WTC11 (cell line): ENCODE data around the gene USP22.

Experiments used
- CTCF ChIP-seq: fragments of 200-600 bp; IDR thresholded peaks from 2 replicates; pipeline ENCODE4 v1.8.0; 2022; ENCODE audit warnings: antibody characterized with exemption
- FOXP4 ChIP-seq: sonication (generic); formaldehyde crosslinking; IDR thresholded peaks from 2 replicates; pipeline ENCODE4 v1.8.0; 2022; ENCODE audit warnings: mild to moderate bottlenecking, missing genetic modification reagents
- JUN ChIP-seq: sonication (generic); formaldehyde crosslinking; IDR thresholded peaks from 2 replicates; pipeline ENCODE4 v1.8.0; 2023; ENCODE audit warnings: mild to moderate bottlenecking, missing genetic modification reagents
- MAX ChIP-seq: sonication (generic); formaldehyde crosslinking; IDR thresholded peaks from 2 replicates; pipeline ENCODE4 v1.8.0; 2022; ENCODE audit warnings: mild to moderate bottlenecking, missing genetic modification reagents
- RELA ChIP-seq: sonication (generic); formaldehyde crosslinking; IDR thresholded peaks from 2 replicates; pipeline ENCODE4 v1.8.1; 2022; ENCODE audit warnings: missing genetic modification reagents, mild to moderate bottlenecking, borderline replicate concordance
- SMAD4 ChIP-seq: sonication (generic); formaldehyde crosslinking; IDR thresholded peaks from 2 replicates; pipeline ENCODE4 v1.8.0; 2022; ENCODE audit warnings: mild to moderate bottlenecking, missing genetic modification reagents
- STAT6 ChIP-seq: sonication (generic); formaldehyde crosslinking; conservative IDR thresholded peaks from 2 replicates; pipeline ENCODE4 v1.8.1; 2023; ENCODE audit warnings: mild to moderate bottlenecking, low read depth, missing genetic modification reagents, moderate library complexity
- USF2 ChIP-seq: sonication (generic); formaldehyde crosslinking; IDR thresholded peaks from 2 replicates; pipeline ENCODE4 v1.8.1; 2023; ENCODE audit warnings: mild to moderate bottlenecking, missing genetic modification reagents, moderate library complexity
- ZNF121 ChIP-seq: sonication (generic); formaldehyde crosslinking; IDR thresholded peaks from 2 replicates; pipeline ENCODE4 v1.8.0; 2023; ENCODE audit warnings: missing genetic modification reagents
- ZNF138 ChIP-seq: sonication (generic); formaldehyde crosslinking; conservative IDR thresholded peaks from 2 replicates; pipeline ENCODE4 v1.8.1; 2022; ENCODE audit warnings: mild to moderate bottlenecking, moderate library complexity, missing genetic modification reagents
- ZNF425 ChIP-seq: fragments of 250-450 bp; sonication (Bioruptor Pico); conservative IDR thresholded peaks from 2 replicates; pipeline ENCODE4 v1.9.0; 2021; ENCODE audit warnings: mild to moderate bottlenecking
- ZSCAN18 ChIP-seq: fragments of 250-450 bp; sonication (Bioruptor Pico); IDR thresholded peaks from 2 replicates; pipeline ENCODE4 v2.1.2; 2022; ENCODE audit warnings: mild to moderate bottlenecking, moderate library complexity

- TF ChIP-seq USF2 (CRISPR knock-in tag) (no peak), CTCF (no peak), JUN (CRISPR knock-in tag) (no peak), MAX (no peak), STAT6 (CRISPR knock-in tag) (no peak), ZNF138 (CRISPR knock-in tag) (no peak), ZNF121 (CRISPR knock-in tag) (no peak), ZNF425 (CRISPR knock-in tag) (no peak), FOXP4 (CRISPR knock-in tag) (no peak), SMAD4 (CRISPR knock-in tag) (no peak), ZSCAN18 (no peak), RELA (no peak)
Observed at GRCh38 chr17:21035406-21035805, 7.4 kb downstream of the USP22 start.
